Breast epithelium (tissue), 4 donors: ENCODE measurements around the gene PPP1R26. TPM values are rescaled to one million over a fixed set of nuclear protein-coding genes. Genes with fewer than 3 reads are reported as not detected.
"Not testable (repeated sequence)": the region's sequence is repeated elsewhere in the genome, so short reads cannot be mapped to it uniquely, and the experiment has no call there.

Source experiments
- DNase-seq, 2 donors: peaks; one replicate each; pipeline ENCODE4 v3.0.0-alpha.2; 2019; ENCODE audit warnings: low spot score in 2 of 2
- H3K27ac ChIP-seq, 2 donors: fragments of 200-600 bp; sonication (generic) in 1 of 2; one replicate each; pipeline ENCODE4 v1.5.1; 2016 to 2019; ENCODE audit warnings: mild to moderate bottlenecking in 1 of 2
- H3K27me3 ChIP-seq, 2 donors: fragments of 200-600 bp; sonication (generic) in 1 of 2; one replicate each; pipeline versions ENCODE4 v1.5.1 to v1.6.0; 2017 to 2019; ENCODE audit warnings: control low read depth in 1 of 2, mild to moderate bottlenecking in 1 of 2
- H3K36me3 ChIP-seq: fragments of 200-600 bp; one replicate; pipeline ENCODE4 v1.5.1; 2019
- H3K4me1 ChIP-seq, 2 donors: fragments of 200-600 bp; sonication (generic); one replicate each; pipeline ENCODE4 v1.5.1; 2016 to 2019; ENCODE audit warnings: control low read depth in 1 of 2
- H3K4me3 ChIP-seq, 3 donors: fragments of 200-600 bp; sonication (generic); 1 replicate in 2 of 3; 2 replicates in 1 of 3; pipeline ENCODE4 v1.5.1; 2016 to 2019; ENCODE audit warnings: mild to moderate bottlenecking in 3 of 3, moderate library complexity in 2 of 3
- H3K9me3 ChIP-seq, 2 donors: fragments of 200-600 bp; sonication (generic) in 1 of 2; one replicate each; pipeline ENCODE4 v1.5.1; 2016 to 2019; ENCODE audit warnings: control low read depth in 1 of 2
- POLR2A ChIP-seq: fragments of 450-650 bp; IDR thresholded peaks from one replicate; pipeline ENCODE4 v1.6.1; 2016; ENCODE audit warnings: antibody characterized with exemption, mild to moderate bottlenecking, moderate library complexity
- POLR2AphosphoS5 ChIP-seq, 3 donors: sonication (generic); formaldehyde crosslinking; IDR thresholded peaks; one replicate each; pipeline ENCODE4 v1.6.1; 2017; ENCODE audit warnings: antibody characterized with exemption in 3 of 3
- intact Hi-C: fragments of 100-400 bp; cut with DNase I; formaldehyde crosslinking; loops from one replicate; pipeline ENCODE4 v1.15.1; 2023; ENCODE audit warnings: low total_unique reads
- total RNA-seq, 3 donors: library from RNA; depleted of rRNA; stranded (reverse); fragments of >200 nt; gene quantifications; one replicate each; pipeline ENCODE4 v1.1.0, GENCODE V29; 2016
- TF ChIP-seq, protein P1 (sequence below), 3 donors: fragments of 450-650 bp; IDR thresholded peaks; one replicate each; pipeline ENCODE4 v1.5.1; 2016 to 2017; ENCODE audit warnings: antibody characterized with exemption in 3 of 3, mild to moderate bottlenecking in 3 of 3, moderate library complexity in 3 of 3

The PPP1R26 gene
- total RNA-seq, 3 donors from 2014 or later = 13.9 to 18.1 (median 15.1) TPM

DNA sequence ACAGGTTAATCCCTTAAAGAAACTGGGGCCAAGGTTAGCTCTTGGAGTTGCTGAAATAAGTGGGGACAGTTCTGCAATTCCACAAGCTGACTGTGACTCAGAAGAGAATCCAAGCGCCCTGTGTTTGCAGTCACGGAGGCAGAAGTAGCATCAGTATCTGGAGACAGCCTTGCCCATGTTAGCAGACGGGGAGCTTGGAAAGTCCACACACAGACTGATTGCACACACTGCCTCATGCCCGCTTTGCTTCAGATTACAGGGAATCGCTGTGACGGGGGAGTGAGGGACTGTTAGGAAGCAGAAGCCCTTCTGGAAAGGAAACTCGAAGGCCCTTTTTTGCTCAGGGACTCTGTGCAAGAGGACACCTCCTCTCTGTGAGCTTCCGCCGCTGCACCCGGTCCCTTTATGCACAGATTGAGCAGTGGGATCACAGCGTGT is 30.9 kb upstream of the PPP1R26 start:
- H3K36me3 ChIP-seq = no peaks in the 10 kb centered on the region
- H3K27me3 ChIP-seq = peaks cover 0 to 3% of the 10 kb centered on the region in 2 donors
- H3K4me1 ChIP-seq = no peaks in the 10 kb centered on the region
- intact Hi-C loops = no loop called here
- no peak overlapping the region for H3K4me3 ChIP-seq
- no peak overlapping the region for H3K27ac ChIP-seq
- DNase-seq = no peak
- TF ChIP-seq, protein P1, sequence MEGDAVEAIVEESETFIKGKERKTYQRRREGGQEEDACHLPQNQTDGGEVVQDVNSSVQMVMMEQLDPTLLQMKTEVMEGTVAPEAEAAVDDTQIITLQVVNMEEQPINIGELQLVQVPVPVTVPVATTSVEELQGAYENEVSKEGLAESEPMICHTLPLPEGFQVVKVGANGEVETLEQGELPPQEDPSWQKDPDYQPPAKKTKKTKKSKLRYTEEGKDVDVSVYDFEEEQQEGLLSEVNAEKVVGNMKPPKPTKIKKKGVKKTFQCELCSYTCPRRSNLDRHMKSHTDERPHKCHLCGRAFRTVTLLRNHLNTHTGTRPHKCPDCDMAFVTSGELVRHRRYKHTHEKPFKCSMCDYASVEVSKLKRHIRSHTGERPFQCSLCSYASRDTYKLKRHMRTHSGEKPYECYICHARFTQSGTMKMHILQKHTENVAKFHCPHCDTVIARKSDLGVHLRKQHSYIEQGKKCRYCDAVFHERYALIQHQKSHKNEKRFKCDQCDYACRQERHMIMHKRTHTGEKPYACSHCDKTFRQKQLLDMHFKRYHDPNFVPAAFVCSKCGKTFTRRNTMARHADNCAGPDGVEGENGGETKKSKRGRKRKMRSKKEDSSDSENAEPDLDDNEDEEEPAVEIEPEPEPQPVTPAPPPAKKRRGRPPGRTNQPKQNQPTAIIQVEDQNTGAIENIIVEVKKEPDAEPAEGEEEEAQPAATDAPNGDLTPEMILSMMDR (IDR thresholded peaks at IDR 0.05) = no peak
- no peak for TF ChIP-seq POLR2AphosphoS5 (IDR thresholded peaks at IDR 0.05)
- no peaks in the 10 kb centered on the region for H3K9me3 ChIP-seq

DNA sequence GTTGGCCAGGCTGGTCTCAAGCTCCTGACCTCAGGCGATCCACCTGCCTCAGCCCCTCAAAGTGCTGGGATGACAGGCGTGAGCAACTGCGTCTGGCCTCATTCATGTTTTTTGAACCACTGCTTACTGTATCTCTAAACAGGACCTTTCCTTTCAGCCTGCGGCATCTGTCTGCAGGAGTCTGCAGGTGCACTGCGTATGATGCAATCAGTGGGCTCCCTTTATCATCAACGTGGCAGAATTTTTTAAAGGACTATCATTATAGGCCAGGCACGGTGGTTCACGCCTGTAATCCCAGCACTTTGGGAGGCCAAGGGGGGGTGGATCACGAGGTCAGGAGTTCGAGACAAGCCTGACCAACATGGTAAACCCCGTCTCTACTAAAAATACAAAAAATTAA is 30.1 kb upstream of the PPP1R26 start:
- H3K36me3 ChIP-seq, H3K27me3 ChIP-seq, DNase-seq, H3K4me3 ChIP-seq, H3K27ac ChIP-seq, H3K9me3 ChIP-seq, intact Hi-C loops, H3K4me1 ChIP-seq: not testable (repeated sequence)

DNA sequence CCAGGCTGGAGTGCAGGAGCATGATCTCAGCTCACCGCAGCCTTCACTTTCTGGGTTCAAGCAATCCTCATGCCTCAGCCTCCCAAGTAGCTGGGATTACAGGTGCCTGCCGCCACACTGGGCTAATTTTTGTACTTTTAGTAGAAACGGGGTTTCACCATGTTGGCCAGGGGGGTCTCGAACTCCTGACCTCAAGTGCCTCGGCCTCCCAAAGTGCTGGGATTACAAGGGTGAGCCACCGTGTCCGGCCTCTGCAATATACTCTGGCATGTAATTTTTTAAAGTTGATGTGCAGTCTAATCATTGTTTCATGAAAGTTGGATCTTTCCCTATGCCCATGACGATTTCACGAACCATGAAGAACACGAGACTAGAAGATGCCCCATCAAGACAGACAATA is 28.6 kb upstream of the PPP1R26 start:
- Histone ChIP-seq H3K36me3 (no peaks in the 10 kb centered on the region), H3K4me3 (no peak overlapping the region), H3K9me3 (peaks cover 0 to 4% of the 10 kb centered on the region in 2 donors), H3K27me3 (peaks cover 0 to 3% of the 10 kb centered on the region in 2 donors), H3K27ac (no peak overlapping the region), H3K4me1 (no peaks in the 10 kb centered on the region)
- TF ChIP-seq, protein P1 (IDR thresholded peaks at IDR 0.05) = no peak
- TF ChIP-seq POLR2AphosphoS5 (IDR thresholded peaks at IDR 0.05) (no peak), POLR2A (no peak)
- intact Hi-C loops = no loop called here
- DNase-seq = no peak

DNA sequence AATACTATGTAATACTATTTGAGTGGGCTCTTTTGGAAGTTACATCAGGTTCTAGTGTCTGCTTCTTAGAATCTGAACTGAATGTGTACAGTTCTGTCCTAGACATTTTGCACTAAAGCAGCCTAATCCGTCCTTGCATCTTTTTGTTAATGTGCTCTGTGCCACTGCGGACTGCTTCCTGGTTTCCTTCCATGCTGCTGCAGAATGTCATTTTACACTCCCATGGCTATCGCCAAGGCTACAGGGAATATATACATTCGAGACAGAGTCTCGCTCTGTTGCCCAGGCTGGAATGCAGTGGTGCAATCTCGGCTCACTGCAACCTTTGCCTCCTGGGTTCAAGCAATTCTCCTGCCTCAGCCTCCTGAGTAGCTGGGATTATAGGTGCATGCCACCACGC is 27.7 kb upstream of the PPP1R26 start:
- H3K9me3 ChIP-seq, H3K36me3 ChIP-seq, intact Hi-C loops, DNase-seq, H3K4me1 ChIP-seq, H3K27ac ChIP-seq, H3K27me3 ChIP-seq, H3K4me3 ChIP-seq: not testable (repeated sequence)

DNA sequence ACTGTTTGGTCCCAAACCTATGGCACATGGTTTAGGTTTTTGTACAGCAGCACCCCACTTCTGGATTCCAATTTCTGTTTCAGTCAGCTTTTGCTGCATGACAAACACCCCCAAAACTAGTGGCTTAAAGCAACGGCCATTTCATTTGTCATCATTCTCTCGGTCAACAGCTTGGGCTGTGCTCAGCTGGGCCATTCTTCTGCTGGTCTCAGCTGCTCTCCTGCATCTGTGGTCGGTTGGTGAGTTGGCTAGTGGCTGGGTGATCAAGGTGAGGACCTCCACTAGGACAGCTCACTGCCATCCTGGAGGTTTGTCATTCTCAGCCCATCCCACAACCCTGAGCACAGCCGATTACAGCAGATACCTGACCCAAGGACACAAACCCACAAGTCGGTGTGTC is 24.8 kb upstream of the PPP1R26 start:
- no peak for DNase-seq
- intact Hi-C loops = no loop called here

DNA sequence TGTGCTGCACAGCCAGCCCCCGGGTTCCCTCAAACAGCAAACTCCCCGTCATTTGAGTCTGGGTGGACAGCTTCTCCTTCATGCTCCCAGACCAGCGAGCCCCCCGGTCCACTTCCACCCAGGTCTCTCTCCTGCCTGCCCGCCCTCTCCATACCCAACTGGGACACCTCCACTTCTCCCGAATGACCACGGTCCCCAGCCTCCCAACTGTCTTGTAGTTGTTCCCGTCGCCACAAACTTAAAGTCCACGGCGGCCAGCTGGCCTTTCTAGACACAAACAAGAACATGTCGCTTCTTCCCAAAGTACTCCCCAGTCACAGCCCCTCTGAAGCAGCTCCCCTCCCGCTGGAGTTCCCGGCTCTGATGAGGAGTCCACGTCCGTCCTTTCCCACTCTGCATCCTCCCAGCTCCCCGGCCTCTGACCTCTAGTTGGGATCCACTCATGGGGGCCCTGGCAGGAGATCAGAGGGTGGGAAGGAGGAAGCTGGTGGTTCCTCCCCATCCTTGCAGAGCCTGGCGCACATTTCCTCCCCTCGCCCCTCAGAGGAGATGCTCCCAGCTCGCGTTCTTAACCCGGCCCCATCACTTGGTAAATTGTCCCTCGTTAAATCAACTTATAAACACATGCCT is 24.1 kb upstream of the PPP1R26 start:
- H3K36me3 ChIP-seq = no peaks in the 10 kb centered on the region
- peaks cover 0 to 4% of the 10 kb centered on the region in 2 donors for H3K9me3 ChIP-seq
- TF ChIP-seq POLR2A (no peak), POLR2AphosphoS5 (IDR thresholded peaks at IDR 0.05) (no peak)
- H3K27me3 ChIP-seq = peaks cover 0 to 6% of the 10 kb centered on the region in 2 donors
- intact Hi-C loops = no loop called here
- no peak for DNase-seq
- no peaks in the 10 kb centered on the region for H3K4me1 ChIP-seq
- no peak overlapping the region for H3K27ac ChIP-seq
- no peak overlapping the region for H3K4me3 ChIP-seq

More for the DNA sequence above, 24.8 kb upstream of the PPP1R26 start:
- no peaks in the 10 kb centered on the region for H3K27me3 ChIP-seq
- H3K9me3 ChIP-seq = peaks cover 0 to 4% of the 10 kb centered on the region in 2 donors
- TF ChIP-seq POLR2A (no peak), POLR2AphosphoS5 (IDR thresholded peaks at IDR 0.05) (no peak)
- TF ChIP-seq, protein P1 (IDR thresholded peaks at IDR 0.05) = no peak
- H3K4me3 ChIP-seq = no peak overlapping the region
- no peaks in the 10 kb centered on the region for H3K36me3 ChIP-seq
- no peak overlapping the region for H3K27ac ChIP-seq
- no peaks in the 10 kb centered on the region for H3K4me1 ChIP-seq
